ENCODE results near the gene DDX52.
"Not testable (repeated sequence)": the region's sequence is repeated elsewhere in the genome, so short reads cannot be mapped to it uniquely, and the experiment has no call there.

Gene DDX52, protein sequence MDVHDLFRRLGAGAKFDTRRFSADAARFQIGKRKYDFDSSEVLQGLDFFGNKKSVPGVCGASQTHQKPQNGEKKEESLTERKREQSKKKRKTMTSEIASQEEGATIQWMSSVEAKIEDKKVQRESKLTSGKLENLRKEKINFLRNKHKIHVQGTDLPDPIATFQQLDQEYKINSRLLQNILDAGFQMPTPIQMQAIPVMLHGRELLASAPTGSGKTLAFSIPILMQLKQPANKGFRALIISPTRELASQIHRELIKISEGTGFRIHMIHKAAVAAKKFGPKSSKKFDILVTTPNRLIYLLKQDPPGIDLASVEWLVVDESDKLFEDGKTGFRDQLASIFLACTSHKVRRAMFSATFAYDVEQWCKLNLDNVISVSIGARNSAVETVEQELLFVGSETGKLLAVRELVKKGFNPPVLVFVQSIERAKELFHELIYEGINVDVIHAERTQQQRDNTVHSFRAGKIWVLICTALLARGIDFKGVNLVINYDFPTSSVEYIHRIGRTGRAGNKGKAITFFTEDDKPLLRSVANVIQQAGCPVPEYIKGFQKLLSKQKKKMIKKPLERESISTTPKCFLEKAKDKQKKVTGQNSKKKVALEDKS
- 43.9 to 78.1 (median 57.8) reads per million in 17 experiments for total RNA-seq

DNA sequence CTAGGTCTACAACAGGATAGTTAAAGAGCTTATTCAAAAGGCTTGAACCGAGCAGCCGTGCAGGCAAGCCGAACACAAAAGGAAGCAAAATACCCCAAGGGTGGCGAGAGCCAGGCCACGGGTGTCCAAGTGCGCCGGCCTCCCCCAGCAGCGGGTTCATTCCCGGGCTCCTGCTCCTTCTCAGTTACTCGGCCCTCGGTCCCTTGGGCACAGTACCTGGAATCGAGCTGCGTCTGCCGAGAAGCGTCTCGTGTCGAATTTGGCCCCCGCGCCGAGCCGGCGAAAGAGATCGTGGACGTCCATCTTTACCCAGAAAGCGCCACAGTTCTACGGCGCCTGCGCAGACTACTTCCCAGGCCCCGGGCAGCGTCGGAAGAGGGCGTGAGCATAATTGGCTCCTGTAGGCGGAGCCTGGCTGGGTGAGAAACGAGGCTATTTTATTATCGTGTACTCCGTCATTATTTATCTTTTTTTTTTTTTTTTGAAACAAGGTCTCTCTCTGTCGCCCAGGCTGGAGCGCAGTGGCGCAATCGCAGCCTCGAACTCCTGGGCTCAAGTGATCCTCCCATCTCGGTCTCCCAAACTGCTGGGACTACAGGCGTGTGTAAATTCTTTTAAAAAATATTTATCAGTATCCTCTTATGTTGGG, at the start of gene DDX52:
DDX52 (minus strand) TSS at position 329 of the 649 bp plus-strand sequence; CDS start at position 303, 26 bp downstream.
- DNase-seq = peak; percentile 93 to 97 (median 96)

- no peak for DNase-seq
These were observed 48.6 kb upstream of the DDX52 start for GRCh38 chr17:37691807-37692206.

GRCh38 chr17:37689317-37689716, 46.1 kb upstream of the DDX52 start:
- no peak for DNase-seq

GRCh38 chr17:37683454-37683984, 40.3 kb upstream of the DDX52 start:
- DNase-seq = no peak

- DNase-seq = no peak
These were observed 38.8 kb upstream of the DDX52 start for GRCh38 chr17:37682007-37682406.

DNA sequence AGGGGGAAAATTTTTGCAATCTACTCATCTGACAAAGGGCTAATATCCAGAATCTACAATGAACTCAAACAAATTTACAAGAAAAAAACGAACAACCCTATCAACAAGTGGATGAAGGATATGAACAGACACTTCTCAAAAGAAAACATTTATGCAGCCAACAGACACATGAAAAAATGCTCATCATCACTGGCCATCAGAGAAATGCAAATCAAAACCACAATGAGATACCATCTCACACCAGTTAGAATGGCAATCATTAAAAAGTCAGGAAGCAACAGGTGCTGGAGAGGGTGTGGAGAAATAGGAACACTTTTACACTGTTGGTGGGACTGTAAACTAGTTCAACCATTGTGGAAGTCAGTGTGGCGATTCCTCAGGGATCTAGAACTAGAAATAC, 36.7 kb upstream of the DDX52 start:
- not testable (repeated sequence) for DNase-seq

DNA sequence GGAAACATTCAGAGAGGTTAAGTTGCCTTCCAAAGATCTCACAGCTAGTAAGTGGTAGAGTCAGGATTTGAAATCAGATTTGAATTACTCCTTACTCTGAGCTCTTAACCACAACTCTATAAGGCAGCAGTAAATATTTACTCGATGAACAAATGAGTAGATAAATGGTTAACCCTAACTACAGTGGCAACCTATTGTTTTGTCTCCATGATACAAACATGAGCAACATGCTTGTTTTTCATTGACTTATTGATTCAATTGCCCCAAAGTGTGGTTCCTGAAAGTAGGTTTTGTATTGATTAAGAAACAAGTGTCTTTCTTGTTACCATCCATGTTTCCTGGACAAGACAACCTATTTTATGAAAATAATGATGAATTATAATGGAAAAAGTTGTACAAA, 34.8 kb upstream of the DDX52 start:
- no peak for DNase-seq

- DNase-seq = no peak
These were observed 33.8 kb upstream of the DDX52 start for GRCh38 chr17:37677021-37677420.

DNA sequence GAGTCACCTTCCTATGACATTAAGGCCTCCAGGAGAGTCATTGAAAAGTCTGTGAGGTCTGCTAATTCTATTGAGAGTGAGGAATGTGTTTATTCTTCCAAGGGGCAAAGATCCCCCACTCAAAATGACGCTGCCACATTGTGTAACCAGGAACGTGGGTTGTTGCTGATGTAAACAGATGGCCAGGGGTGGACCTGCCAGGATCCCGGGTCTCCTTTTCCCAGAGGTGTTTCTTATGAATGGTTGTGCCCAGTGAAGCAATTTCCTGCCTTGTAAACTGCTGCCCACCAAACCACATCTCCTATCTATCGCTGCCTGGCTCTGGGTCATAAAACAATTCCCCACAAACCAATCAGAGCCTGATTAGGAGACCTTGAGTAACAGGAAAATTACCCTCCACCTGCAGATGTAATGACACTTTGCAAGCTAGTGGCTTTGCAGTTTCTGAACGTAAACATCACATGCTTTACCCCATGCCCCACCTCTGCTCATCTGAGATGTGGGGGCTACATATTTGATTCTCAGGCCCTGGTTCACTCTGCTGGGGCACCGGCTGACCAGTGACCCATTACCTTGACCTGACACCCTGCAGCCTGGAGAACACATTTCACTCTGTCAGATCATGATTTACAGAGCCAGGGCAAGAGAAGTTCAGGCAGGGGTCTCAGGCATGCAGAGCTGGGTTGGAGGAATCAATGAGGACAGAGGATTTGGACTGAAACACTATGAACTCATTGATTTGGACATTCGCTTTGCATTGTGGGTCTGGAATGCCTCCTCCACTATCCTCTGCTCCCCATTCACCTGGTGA, 33.1 kb upstream of the DDX52 start:
- peak in 1 of 4 experiments; percentile 9 for DNase-seq

GRCh38 chr17:37674511-37674910, 31.3 kb upstream of the DDX52 start:
- no peak for DNase-seq

DNA sequence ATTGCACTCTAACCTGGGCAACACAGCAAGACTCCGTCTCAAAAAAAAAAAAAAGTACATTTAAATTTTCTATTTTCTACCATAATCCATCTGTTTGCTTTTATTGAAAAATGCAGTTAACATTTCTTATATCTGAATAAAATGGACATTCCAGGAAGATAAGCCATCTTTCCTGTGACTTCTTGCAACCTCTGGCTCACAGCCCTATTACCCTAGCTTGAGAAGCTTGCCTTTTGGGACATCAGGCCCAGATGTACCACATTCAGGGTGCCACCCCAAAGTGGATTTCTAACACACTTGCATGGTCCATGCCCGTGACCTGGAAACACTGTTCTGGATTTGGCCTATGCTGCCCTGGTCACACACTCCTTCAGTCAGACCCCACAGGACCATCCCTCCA, 30.1 kb upstream of the DDX52 start:
- DNase-seq = no peak

GRCh38 chr17:37672548-37673078, 29.4 kb upstream of the DDX52 start:
- no peak for DNase-seq

DNA sequence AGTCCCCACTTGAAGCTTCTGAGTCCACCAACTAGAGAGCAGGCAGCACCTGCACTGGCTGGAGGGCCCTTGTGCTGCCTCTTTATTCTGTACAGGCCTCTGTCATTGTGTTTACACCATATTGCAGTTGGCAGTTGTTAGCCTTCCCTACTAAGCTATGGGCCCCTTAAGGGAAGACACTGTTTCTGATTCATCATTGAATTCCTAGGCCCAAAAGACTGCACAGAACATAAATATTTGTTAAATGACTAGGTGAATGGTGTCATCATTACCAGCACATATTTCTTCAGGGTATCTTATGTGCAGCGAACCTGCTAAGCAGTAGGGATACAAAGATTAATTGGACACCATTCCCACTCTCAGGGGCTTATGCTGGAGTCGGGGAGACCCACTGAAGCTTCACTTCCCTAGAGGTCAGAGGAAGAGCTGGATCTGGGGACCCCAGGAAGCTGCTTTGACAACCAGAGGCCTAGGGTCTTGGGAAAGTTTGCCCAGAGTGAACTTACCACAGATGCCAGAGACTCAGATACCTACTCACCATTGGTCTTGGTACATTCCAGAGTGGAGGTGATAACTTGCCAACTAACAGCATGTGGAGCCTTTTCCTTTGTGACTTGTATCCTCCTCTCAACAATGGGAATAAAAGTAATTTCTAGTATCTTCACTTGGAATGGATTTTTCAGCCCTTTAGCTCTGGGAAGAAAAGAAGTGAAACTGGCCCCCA, 28.7 kb upstream of the DDX52 start:
- DNase-seq = no peak

- DNase-seq = no peak
These were observed 28.0 kb upstream of the DDX52 start for GRCh38 chr17:37671028-37671823.

DNA sequence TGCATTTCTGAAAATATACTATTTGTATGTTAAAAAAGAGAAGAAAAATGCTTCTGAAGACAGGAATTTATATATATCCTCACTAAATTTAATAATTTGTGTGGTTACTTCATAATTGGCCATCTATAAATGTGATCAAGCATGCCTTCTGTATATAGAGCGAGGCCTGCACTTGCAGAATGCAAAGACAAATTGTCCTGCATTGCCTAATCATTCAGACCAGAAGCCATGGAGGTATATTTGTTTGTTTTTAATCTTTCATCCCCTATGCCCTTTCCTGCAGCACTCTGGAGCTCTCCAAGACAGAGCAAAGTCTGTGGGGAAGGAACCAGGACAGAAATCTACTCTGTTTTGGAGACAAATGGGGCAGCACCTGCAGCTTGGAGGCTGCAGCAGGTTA, 23.8 kb upstream of the DDX52 start:
- no peak for DNase-seq

DNA sequence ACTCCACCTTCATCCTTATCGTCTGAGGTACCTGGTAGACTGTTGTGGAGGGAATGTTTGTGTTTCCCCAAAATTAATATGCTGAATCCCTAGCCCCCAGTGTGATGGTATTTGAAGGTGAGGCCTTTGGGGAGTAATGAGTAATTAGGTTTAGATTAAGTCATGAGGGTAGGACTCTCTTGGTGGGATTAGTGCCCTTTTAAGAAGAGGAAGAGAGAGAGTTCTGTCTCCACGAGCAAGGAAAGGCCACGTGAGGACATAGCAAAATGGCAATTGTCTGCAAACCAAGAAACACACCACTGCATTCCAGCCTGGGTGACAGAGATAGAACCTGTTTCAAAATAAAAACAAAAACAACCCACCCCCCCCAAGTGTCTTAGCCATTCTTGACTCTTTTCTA, 21.0 kb upstream of the DDX52 start:
- DNase-seq = no peak

GRCh38 chr17:37662353-37662752, 19.1 kb upstream of the DDX52 start:
- no peak for DNase-seq

- DNase-seq = no peak
These were observed 18.3 kb upstream of the DDX52 start for GRCh38 chr17:37661400-37662014.

DNA sequence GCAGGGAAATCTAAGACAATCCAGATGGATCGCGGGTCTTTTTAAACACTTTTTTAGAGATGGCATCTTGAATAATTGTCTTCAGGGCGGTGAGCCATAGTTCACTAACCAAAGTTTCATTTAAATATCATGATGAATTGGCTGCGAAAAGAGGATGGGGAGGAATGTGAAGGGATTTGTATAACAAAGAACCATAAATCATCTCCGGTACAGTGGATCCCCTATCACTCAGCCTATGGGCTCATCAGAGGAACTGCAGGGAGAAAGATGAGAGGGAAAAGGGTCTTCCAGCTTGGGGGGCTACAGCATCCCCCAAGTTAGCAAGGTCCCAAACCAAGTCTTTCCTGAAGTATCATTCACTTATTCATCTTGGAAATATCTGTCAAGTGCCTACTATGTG, 16.7 kb upstream of the DDX52 start:
- DNase-seq = no peak

GRCh38 chr17:37657202-37657601, 14.0 kb upstream of the DDX52 start:
- DNase-seq = no peak
